Middle frontal gyrus (tissue), 1 donor: Measurements from ENCODE around the gene LMAN2.

ENCODE experiments used
- DNase-seq: peaks from one replicate; pipeline ENCODE4 v3.0.0-alpha.2; 2015; ENCODE audit warnings: low spot score; ENCODE audit errors: extremely low spot score

LMAN2 gene

DNA sequence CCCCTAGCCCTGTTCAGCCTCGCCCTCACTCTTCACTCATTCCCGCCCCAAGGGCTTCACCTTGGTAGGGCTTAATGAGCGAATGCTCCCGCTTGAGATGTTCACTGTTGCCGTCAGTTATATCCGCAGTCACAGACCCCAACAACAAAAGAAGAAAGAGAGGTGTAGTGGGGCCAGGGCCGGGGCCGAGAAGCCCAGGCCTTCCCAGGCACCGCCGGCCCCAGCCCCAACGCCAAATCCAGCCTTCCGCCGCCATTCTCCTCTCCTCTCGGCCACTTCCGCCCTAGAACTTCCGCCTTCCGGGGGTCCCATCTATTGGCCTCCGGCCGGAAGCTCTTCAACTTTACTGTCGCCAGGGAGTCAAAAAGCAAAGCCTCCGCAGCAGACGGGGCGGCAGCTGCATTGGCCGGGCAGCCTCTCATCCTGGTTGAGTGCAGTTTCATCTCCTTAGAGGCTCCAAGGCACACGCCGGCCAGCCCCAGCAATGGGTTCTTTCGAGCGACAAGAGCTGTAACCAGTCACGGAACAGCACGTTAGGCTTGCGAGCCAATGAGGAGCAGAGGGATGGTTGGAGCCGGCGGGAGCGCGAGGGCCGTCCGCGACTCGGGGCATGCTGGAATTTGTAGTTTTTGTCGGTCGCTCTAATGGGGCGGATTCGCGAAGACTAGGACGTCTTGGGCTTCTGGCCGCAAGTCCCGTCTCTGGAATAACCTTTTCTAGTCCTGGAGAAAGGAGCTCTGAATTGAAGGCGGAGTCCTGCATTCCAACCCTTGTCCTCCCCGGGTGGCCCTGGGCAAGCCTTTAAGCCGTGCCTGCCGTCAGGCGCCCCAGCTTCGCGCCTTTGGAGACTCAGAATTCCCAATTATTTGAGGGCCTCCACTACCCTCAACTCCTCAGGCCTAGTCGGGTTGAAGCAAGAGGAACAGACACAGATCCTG, at the start of gene LMAN2:
Gene LMAN2 (minus strand): TSS at position 277 of the 938 bp plus-strand sequence. CDS start 21 bp downstream, at position 256.
- DNase-seq: peak; percentile 93

DNA sequence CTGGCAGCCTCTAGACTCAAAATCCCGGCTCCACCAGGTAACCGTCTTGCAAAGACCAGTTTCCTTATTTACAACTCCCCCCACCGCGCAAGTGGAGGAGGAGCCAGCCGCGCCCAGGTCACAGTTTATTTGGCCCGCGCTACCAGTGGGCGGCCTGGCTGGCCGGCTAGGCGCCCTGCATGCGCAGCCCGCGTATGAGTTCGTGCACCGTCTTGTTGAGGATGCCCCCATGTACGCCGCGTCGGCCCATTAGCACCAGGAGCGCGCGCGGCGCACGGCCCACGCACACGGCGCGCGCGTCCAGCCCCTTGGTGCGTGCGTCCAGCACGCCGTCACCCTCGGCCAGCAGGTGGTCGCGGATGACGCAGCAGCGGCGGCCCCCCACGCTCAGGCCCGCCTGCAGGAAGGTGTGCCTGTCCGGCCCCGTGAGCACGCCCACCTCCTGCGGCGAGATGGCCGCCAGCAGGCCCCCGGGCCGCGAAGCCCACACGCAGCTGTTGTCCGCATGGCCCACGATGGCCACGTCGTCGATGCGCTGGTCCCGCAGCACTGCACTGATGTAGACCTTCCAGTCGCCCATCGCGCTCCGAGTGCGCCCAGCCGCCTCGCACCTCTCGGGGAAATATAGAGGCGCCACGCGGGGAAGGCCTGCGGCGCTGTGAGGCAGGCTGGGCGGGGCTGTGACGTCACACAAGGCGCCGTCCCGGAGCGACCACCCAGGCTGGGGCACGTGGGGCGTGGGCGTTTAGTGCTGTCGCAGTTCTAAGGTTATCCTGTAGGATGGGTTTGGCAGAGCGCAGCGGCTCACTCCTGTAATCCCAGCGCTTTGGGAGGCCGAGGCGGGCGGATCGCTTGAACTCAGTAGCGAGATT, 48.8 kb upstream of the LMAN2 start, which contains the start of gene PFN3:
Gene PFN3 (minus strand): TSS at position 665 of the 872 bp plus-strand sequence. CDS start 85 bp downstream, at position 580.
- no peak for DNase-seq

DNA sequence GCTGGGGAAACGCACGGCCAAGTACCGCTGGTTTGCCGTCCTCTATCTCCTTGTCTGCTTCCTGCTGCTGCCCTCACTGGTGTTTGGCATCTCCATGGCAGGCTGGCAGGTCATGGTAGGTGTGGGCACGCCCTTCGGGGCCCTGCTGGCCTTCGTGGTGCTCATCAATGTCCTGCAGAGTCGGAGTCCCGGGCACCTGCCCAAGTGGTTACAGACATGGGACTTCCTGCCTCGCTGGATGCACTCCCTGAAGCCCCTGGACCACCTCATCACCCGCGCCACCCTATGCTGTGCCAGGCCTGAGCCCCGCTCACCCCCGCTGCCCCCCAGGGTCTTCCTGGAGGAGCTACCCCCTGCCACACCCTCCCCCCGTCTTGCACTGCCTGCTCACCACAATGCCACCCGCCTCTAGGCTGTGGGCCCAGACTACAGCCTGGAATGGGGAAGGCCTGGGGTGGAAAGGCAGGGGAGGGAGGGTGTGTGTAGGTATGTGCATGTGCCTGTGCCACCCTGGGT, 46.5 kb upstream of the LMAN2 start:
- DNase-seq: no peak

DNA sequence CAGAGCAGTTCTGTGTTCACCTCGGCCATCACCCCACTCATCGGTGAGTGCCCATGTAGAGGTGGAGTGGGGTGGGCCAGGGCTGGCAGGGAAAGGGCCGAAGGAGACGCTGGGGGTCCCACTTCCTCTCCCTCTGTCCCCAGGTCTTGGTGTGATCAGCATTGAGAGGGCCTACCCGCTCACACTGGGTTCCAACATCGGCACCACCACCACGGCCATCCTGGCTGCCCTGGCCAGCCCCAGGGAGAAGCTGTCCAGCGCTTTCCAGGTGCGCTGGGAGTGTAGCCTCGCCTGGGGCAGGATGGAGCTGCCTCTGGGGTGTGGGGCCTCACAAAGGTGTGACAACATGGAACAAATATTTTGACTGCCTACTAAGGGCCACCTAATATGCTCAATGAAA, 45.3 kb upstream of the LMAN2 start:
- no peak for DNase-seq

GRCh38 chr5:177396078-177396477, 44.6 kb upstream of the LMAN2 start:
- DNase-seq: no peak

DNA sequence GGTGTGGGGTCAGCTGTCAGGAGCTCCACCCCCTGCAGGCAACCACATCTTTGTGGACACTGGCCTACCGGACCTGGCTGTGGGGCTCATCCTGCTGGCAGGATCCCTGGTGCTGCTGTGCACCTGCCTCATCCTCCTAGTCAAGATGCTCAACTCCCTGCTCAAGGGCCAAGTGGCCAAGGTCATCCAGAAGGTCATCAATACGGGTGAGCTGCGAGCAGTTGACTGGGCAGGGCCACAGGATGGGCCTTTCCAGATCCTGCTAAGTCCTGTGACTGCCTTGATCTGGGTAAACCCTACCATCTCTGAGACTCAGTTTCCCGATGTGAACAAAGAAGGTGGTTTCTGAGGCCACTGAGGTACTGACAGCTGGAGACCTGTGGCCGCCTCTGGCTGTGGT, 42.5 kb upstream of the LMAN2 start:
- no peak for DNase-seq

- DNase-seq: no peak
Measured at GRCh38 chr5:177393206-177393765, 41.8 kb upstream of the LMAN2 start.

- no peak for DNase-seq
Measured at GRCh38 chr5:177392765-177393164, 41.3 kb upstream of the LMAN2 start.

DNA sequence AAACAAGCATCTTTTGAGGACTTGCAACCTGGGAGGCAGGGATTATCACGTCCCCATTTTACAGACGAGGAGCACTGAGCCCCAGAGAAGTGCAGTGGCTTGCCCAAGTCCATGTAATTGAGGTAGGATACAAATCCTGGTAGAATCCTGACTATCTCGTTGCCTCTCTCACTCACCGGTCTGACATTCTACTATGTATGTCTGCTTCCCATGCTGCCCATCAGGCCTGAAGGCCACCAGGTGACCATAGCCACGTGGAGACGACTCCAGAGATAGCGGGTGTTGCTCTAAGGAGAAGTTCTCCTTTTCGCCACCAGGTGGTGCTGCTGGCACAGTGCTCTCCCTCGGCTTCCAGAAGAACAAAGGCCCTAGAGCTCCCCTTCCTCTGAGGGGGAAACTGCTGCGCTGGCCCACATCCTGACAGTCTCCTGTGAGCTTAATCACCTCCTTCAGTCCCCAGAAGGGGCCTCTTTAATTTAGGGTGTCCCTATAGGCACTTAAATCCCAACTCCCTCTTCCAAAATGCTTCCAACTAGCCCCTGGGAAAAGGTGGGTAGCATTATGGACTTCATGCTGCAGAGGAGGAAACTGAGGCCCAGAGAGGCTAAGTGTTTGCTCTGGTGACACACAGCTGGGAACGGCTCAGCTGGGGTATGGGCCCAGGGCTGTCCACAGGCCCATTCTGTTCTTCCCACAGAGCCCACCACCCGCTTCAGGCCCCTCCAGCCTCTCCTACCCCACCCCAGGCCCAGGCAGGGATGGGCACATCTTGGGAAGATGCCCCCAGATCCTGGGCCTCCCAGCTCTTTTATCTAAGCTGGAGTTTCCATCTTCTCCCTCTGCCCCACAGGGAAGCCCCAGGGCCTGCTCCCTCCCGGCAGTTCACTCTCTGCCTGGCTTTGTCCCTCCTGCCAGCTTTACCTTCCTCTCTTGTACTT, 39.2 kb upstream of the LMAN2 start:
- DNase-seq: peak; percentile 56

GRCh38 chr5:177389241-177390169, 38.0 kb upstream of the LMAN2 start:
- DNase-seq: no peak

DNA sequence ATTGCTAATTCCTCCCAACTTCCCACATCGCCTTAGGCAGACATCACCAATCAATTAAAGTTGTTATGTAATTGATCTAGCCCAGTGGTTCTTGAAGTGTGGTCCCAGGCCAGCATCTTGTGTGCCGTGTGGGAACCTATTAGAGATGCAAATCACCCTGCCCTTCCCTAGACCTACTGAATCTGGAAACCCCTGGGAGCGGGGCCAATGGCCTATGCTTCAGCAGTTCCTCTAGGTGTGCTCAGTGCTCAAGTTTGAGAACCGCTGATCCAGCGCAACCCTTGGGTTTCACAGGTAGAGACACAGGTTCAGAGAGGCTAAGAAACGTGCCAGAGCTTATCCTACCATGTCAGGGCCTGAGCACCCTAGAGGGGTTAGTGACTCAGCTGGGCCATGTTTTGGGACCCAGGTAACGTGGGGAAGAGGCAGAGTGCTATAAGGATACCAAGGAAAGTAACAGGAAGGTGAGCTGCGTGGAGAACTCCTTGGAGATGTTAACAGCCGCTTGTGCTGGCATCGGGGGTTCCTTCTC, 37.1 kb upstream of the LMAN2 start:
- no peak for DNase-seq

- DNase-seq: no peak
Measured at GRCh38 chr5:177387405-177387804, 35.9 kb upstream of the LMAN2 start.

GRCh38 chr5:177386542-177386941, 35.1 kb upstream of the LMAN2 start:
- DNase-seq: no peak

DNA sequence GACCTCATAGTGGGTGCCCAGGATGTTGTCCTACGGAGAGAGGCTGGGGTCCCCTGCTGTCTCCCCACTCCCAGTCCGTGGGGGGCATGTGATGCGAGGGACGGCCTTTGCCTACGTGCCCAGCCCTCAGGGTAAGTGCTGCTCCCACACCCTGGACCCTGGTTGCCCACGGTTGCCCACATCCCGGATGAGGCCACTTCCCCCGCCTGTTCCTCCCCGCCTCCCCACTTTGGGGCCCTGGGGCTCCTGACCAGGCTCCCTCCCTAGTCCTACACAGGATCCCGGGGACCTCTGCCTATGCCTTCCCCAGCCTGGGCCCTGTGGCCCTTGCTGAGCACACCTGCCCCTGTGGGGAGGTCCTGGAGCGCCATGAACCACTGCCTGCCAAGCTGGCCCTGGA, 34.3 kb upstream of the LMAN2 start:
- no peak for DNase-seq

GRCh38 chr5:177384134-177384533, 32.7 kb upstream of the LMAN2 start, which contains the start of gene SLC34A1:
Gene SLC34A1 (plus strand): TSS chr5:177384434. CDS start chr5:177385742, 1,308 bp downstream.
- DNase-seq: no peak

GRCh38 chr5:177383181-177383580, 31.7 kb upstream of the LMAN2 start:
- no peak for DNase-seq

DNA sequence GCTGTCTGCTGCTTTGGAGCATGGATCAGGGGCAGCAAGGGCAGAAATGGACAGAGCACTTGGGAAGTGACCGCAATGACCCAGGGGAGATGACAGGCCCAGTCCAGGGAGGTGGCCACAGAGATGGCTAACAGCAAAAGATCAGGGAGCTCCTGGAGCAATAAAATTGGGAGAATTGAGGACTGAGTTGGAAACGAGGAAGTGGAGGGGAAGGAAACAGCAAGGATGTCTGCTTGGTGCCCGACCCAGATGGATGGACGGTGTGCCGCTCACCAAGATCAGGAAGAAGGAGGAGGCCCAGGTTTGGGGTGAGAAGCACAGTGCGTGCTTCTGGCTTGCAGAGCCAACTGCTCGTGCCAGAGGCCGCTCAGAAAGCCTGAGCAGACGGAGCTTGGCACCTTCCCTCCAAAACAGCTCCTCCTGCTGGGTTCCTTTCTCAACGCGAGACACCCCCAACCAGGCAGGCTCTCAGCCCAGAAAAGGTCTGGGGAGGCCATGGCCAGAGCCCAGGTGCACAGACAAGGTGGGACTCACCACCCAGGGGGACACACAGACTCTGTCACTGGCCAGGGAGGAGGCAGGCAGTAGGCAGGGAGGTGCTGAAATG, 31.1 kb upstream of the LMAN2 start:
- no peak for DNase-seq

DNA sequence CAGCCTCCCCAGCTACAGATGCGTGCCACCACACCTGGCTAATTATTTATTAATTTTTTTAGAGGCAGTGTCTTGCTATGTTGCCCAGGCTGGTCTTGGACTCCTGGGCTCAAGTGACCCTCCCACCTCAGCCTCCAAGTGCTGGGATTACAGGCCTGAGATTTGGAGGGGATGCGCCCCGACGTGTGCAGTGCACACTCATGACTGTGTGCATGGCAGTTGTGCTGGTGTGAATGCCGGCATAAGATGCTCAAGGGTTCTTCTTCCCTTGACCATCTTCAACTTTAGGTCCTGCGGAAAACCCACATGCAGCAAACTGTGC, 29.3 kb upstream of the LMAN2 start:
- DNase-seq: no peak
